HCT116 (cell line): ENCODE results near the gene LYST. TPM values are rescaled to one million over a fixed set of nuclear protein-coding genes. Genes with fewer than 3 reads are reported as not detected.

ENCODE experiments used
- ATAC-seq: fragments of 200-7000 bp; cut with Tn5 transposase; 2 replicates; pipeline ENCODE4 v1.9.1; 2020; ENCODE audit warnings: mild to moderate bottlenecking, moderate library complexity
- BruUV-seq: library from RNA; stranded (reverse); fragments of 400-500 nt; replicated peaks from 2 replicates; lab custom pipeline; 2021; lab: Mats Ljungman, UMichigan
- CTCF ChIA-PET: fragments of 300-600 bp; sonication (Branson Sonifier 250); formaldehyde crosslinking; loops from one replicate; lab custom pipeline; 2021; ENCODE audit warnings: antibody characterized with exemption; lab: Charles Lee
- POLR2A ChIA-PET: fragments of 300-600, 350-600 bp; sonication (Branson Sonifier 250); formaldehyde crosslinking; loops from one replicate; lab custom pipeline; 2021; ENCODE audit warnings: antibody characterized with exemption; lab: Charles Lee
- RAD21 ChIA-PET, 2 experiments: fragments of 300-600 bp; sonication (Branson Sonifier 250); formaldehyde crosslinking; loops; one replicate each; lab custom pipeline; 2023; ENCODE audit warnings: low total read pairs in 2 of 2; ENCODE audit not compliant: uncharacterized antibody in 2 of 2, unreplicated experiment in 2 of 2, low non-redundant PET in 1 of 2; lab: Charles Lee
- DNase-seq: peaks from one replicate; pipeline ENCODE4 v3.0.0-alpha.2; 2010; ENCODE audit warnings: low read depth, low spot score
- H2AFZ ChIP-seq: fragments of 200-600 bp; shearing (Covaris generic), sonication (generic); 2 replicates; pipeline ENCODE4 v1.6.1; 2017; ENCODE audit warnings: low read depth, mixed run types, mixed read lengths, antibody characterized with exemption, low read length; ENCODE audit not compliant: poor library complexity, severe bottlenecking
- H3K27ac ChIP-seq: 2 replicates; pipeline ENCODE4 v1.5.1; 2012; ENCODE audit warnings: low read depth, low read length
- H3K27me3 ChIP-seq: fragments of 200-600 bp; sonication (generic); 2 replicates; pipeline ENCODE4 v1.6.1; 2016; ENCODE audit warnings: mixed run types, low read length, mixed read lengths; ENCODE audit not compliant: insufficient read depth
- H3K36me3 ChIP-seq, 2 experiments: fragments of 200-500 bp in 1 of 2; fragments of 200-600 bp in 1 of 2; sonication (Bioruptor generic) in 1 of 2; sonication (generic) in 1 of 2; 2 replicates each; pipeline versions ENCODE4 v1.5.1 to v1.6.1; 2014 to 2016; ENCODE audit warnings: low read length in 2 of 2, inconsistent platforms in 1 of 2, mixed read lengths in 1 of 2, mixed run types in 1 of 2; ENCODE audit not compliant: insufficient read depth in 2 of 2, control insufficient read depth in 1 of 2
- H3K4me1 ChIP-seq, 2 experiments: fragments of 200-600 bp in 1 of 2; sonication (generic) in 1 of 2; 2 replicates each; pipeline versions ENCODE4 v1.5.1 to v1.6.1; 2012 to 2017; ENCODE audit warnings: low read length in 2 of 2, inconsistent platforms in 1 of 2, mild to moderate bottlenecking in 1 of 2, mixed read lengths in 1 of 2, mixed run types in 1 of 2, moderate library complexity in 1 of 2; ENCODE audit not compliant: insufficient read depth in 2 of 2, control insufficient read depth in 1 of 2
- H3K4me2 ChIP-seq: fragments of 200-600 bp; sonication (generic); 2 replicates; pipeline ENCODE4 v1.6.1; 2017; ENCODE audit warnings: mixed run types, low read length, mixed read lengths
- H3K4me3 ChIP-seq, 2 experiments: fragments of 200-600 bp in 1 of 2; sonication (generic) in 1 of 2; replicated peaks in 1 of 2; 2 replicates each; pipeline ENCODE4 v1.5.1; 2011 to 2016; ENCODE audit warnings: low read length in 2 of 2, control low read depth in 1 of 2, low read depth in 1 of 2, mild to moderate bottlenecking in 1 of 2, mixed read lengths in 1 of 2, mixed run types in 1 of 2
- H3K79me2 ChIP-seq: fragments of 200-600 bp; sonication (generic); 2 replicates; pipeline ENCODE4 v1.6.1; 2017; ENCODE audit warnings: mild to moderate bottlenecking, mixed run types, low read length, moderate library complexity, mixed read lengths; ENCODE audit not compliant: insufficient read depth
- H3K9ac ChIP-seq: fragments of 200-600 bp; sonication (generic); 2 replicates; pipeline ENCODE4 v1.6.1; 2016; ENCODE audit warnings: low read length, mixed read lengths
- H3K9me2 ChIP-seq: fragments of 200-600 bp; sonication (generic), shearing (Covaris generic); 2 replicates; pipeline ENCODE4 v1.6.1; 2017; ENCODE audit warnings: mixed run types, mild to moderate bottlenecking, moderate library complexity; ENCODE audit not compliant: insufficient read depth
- H3K9me3 ChIP-seq, 2 experiments: fragments of 200-500 bp in 1 of 2; fragments of 200-600 bp in 1 of 2; sonication (Bioruptor generic) in 1 of 2; sonication (generic) in 1 of 2; 2 replicates each; pipeline ENCODE4 v1.6.1; 2014 to 2017; ENCODE audit warnings: low read length in 2 of 2, mixed read lengths in 2 of 2, inconsistent platforms in 1 of 2, low read depth in 1 of 2, mild to moderate bottlenecking in 1 of 2, mixed run types in 1 of 2, moderate library complexity in 1 of 2; ENCODE audit not compliant: control insufficient read depth in 1 of 2, insufficient read depth in 1 of 2
- H4K20me1 ChIP-seq: fragments of 200-600 bp; sonication (generic), shearing (Covaris generic); 2 replicates; pipeline ENCODE4 v1.6.1; 2017; ENCODE audit warnings: mixed run types, mild to moderate bottlenecking, moderate library complexity; ENCODE audit not compliant: insufficient read depth
- POLR2AphosphoS5 ChIP-seq: IDR thresholded peaks from 2 replicates; pipeline ENCODE4 v1.6.1; 2011; ENCODE audit warnings: mild to moderate bottlenecking, low read depth, low read length, moderate library complexity
- RAD21 ChIP-seq: IDR thresholded peaks from 2 replicates; pipeline ENCODE4 v1.6.1; 2012; ENCODE audit warnings: low read depth, mild to moderate bottlenecking
- TCF7L2 ChIP-seq: IDR thresholded peaks from 2 replicates; pipeline ENCODE4 v1.7.0; 2011; ENCODE audit warnings: borderline replicate concordance, inconsistent platforms; ENCODE audit not compliant: insufficient read depth, insufficient read length; ENCODE audit errors: extremely low read depth
- intact Hi-C: fragments of 100-400 bp; cut with micrococcal nuclease; formaldehyde crosslinking; loops from 2 replicates; pipeline ENCODE4 v1.10.0; 2022
- total RNA-seq: library from RNA; stranded (reverse); gene quantifications from one replicate; pipeline ENCODE4 v1.2.1, GENCODE V29; 2021; ENCODE audit not compliant: unreplicated experiment

The LYST gene
- total RNA-seq, 1 experiment from 2014 or later, result 6.6 TPM

DNA sequence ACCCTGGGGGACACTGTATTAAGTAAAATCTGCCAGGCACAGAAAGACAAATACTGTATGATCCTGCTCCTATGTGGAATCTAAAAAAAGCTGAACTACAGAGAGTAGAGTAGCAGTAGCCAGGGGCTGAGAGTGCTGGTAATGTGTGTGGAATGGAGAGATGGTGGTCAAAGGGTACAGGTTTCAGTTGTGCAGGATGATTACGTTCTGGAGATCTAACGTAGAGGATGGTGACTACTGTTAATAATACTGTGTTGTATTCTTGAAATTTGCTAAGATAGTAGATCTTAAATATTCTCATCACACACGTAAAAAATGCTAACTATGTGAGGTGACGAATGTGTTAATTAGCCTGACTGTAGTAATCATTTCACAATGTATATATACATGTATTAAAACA lies 177.3 kb downstream of the LYST start:
- Histone ChIP-seq H3K4me1 (no peaks in the 10 kb centered on the region), H3K9me2 (no peaks in the 10 kb centered on the region), H3K4me3 (no peak overlapping the region), H3K79me2 (no peaks in the 10 kb centered on the region), H3K36me3 (no peaks in the 10 kb centered on the region), H3K9me3 (no peaks in the 10 kb centered on the region), H3K27me3 (no peaks in the 10 kb centered on the region), H3K9ac (no peak overlapping the region), H3K4me2 (no peak overlapping the region), H4K20me1 (no peaks in the 10 kb centered on the region; the same call in 1 of the 2 replicates), H3K27ac (no peak overlapping the region), H2AFZ (no peak overlapping the region)
- no peak for TF ChIP-seq POLR2AphosphoS5
- no peak for TF ChIP-seq TCF7L2
- ChIA-PET RAD21 (no interaction called here), POLR2A (no interaction called here), CTCF (no interaction called here)
- BruUV-seq, result no TSS peak
- ATAC-seq (no peak), DNase-seq (no peak)
- intact Hi-C loops, result no loop called here

DNA sequence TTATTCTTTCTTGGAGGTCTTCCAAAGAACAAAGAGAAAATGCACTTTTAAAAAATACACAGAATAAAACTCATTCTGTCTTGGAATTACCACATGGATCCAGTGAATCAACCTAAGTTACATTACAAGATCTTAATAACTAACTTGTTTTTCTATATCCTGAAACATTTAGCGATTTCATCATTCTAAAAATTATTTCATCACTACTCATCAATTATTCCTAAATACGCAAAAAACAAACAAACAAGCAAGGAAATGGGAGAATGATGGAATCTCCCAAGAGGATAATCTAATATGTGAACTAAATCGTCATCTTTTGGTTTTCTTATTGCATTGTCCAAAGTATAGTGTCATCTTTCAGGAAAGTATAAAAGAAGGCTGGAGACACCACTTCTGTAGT lies 178.6 kb downstream of the LYST start:
- no peak overlapping the region for H3K9ac ChIP-seq
- H4K20me1 ChIP-seq, result no peaks in the 10 kb centered on the region; the same call in 1 of the 2 replicates
- H3K79me2 ChIP-seq, result no peaks in the 10 kb centered on the region
- no peaks in the 10 kb centered on the region for H3K27me3 ChIP-seq
- intact Hi-C loops, result no loop called here
- ChIA-PET RAD21 (no interaction called here), CTCF (no interaction called here), POLR2A (no interaction called here)
- no peak overlapping the region for H3K4me3 ChIP-seq
- BruUV-seq, result no TSS peak
- no peaks in the 10 kb centered on the region for H3K36me3 ChIP-seq
- H2AFZ ChIP-seq, result no peak overlapping the region
- no peaks in the 10 kb centered on the region for H3K9me2 ChIP-seq
- no peaks in the 10 kb centered on the region for H3K4me1 ChIP-seq
- H3K4me2 ChIP-seq, result no peak overlapping the region
- ATAC-seq (no peak), DNase-seq (no peak)
- TF ChIP-seq RAD21, result no peak
- no peak overlapping the region for H3K27ac ChIP-seq
- H3K9me3 ChIP-seq, result no peaks in the 10 kb centered on the region
